Stimulated activated CD8-positive, alpha-beta memory T cell treated with anti-CD3 and anti-CD28 coated beads, Interleukin-15, amount 100 ng/mL, for 24 hours (primary cell): ENCODE data around the gene CCDC141.

Experiments used
- DNase-seq: peaks from one replicate; pipeline ENCODE4 v3.0.0-alpha.2; 2020; ENCODE audit warnings: low read depth

Gene CCDC141

GRCh38 chr2:178827739-178828485 is 222.0 kb downstream of the CCDC141 start:
- DNase-seq: no peak

- no peak for DNase-seq
Measured at GRCh38 chr2:178827111-178827510, 222.8 kb downstream of the CCDC141 start.

GRCh38 chr2:178825183-178825582 is 224.8 kb downstream of the CCDC141 start:
- no peak for DNase-seq

- DNase-seq: no peak
Measured at GRCh38 chr2:178824181-178824580, 225.8 kb downstream of the CCDC141 start.

DNA sequence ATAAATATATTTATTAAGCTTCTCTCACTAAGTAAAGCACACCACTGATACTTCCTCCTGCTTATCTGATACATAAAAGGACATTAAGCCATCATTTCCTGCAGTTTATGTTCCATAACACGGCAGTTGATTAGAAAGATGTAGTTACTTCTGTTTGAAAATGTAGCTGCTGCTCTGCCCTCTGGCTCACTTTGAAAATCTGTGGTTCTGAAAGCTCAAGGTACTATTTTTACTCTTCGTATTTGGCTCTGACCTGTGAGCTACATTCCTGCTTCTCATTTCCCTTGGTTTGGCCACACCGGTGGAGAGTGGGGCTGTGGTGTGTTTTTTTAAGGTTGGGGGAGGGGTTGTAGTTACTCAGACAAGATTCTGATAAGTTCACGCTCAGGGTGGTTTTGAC is 229.9 kb downstream of the CCDC141 start:
- DNase-seq: no peak

GRCh38 chr2:178819147-178819875 is 230.6 kb downstream of the CCDC141 start:
- DNase-seq: no peak

- DNase-seq: no peak
Measured at GRCh38 chr2:178811901-178812300, 238.0 kb downstream of the CCDC141 start.

DNA sequence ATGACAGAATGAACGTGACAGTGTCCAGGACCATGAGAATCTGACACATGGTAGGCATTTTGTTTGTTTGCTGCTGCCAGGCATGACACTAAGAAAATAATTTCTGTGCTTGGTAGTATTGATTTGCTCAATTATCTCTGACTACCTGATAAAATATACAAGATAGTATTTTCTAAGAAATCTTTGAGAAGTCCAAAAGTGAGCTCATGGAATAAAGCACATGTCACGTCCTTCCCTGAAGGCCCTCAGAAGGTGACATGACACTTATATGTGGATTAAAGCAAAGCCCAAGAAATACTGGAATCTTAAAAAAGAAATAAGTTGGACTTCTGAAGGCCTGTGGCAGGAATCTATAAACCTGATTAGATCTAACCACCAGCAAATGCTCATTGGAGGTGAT is 238.9 kb downstream of the CCDC141 start:
- DNase-seq: no peak

DNA sequence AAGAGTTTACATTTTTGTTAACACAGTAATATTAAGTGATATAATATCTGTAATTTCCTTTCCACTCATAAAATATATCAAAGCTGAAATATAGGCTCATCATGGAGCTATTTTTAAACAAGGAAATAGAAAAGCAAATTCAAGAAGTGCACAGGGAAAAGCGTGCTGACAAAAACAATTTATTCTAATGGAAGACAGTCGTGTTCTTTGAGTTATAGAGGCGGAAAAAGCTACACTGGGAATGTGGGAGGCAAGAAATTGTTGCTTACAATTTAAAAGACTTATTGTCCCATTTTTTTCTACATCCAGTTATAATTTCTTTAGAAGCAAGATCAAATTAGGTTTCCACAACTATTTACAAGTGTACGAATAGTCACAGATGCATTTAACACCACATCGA is 239.5 kb downstream of the CCDC141 start:
- DNase-seq: no peak

GRCh38 chr2:178807227-178808008 is 242.5 kb downstream of the CCDC141 start, which contains the start of gene TTN:
TTN (minus strand) TSS chr2:178807423; CDS start chr2:178804642, 2,781 bp downstream.
- no peak for DNase-seq

DNA sequence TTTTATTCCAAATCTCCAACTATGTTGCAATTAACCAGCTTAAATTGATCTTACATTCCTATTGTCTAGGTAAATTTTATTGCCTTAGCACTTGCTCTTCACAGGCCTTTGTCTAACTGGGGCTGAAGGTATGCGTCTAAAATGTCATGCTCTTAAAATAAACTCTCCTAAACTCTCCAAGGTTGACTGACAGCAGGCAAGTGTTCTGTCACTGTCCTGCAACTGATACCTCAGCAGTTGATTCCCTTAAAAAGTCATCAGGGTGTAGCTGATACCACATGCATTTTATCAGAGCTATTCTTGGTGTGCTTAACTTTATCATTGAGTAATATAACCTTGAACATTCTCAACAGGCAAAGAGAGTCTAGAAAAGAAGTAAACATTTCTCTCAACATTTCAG is 243.4 kb downstream of the CCDC141 start:
- DNase-seq: no peak

- DNase-seq: no peak
Measured at GRCh38 chr2:178805457-178805856, 244.5 kb downstream of the CCDC141 start.

DNA sequence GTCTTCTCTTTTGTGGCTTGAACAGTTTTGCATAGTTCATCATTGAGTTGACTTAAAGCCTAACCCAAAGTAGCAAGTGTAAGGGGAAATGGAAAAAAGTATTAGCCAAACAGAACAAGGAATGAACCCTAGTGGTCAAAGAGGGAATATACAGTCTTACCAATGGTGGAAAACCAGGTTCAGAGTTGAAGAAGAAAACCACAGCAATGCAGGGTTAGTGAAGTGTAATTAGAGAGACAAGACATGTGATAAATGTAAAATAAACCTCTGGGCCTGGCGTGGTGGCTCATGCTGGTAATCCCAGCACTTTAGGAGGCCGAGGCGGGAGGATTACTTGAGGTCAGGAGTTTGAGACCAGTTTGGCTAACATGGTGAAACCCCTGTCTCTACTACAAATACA is 245.1 kb downstream of the CCDC141 start:
- no peak for DNase-seq

DNA sequence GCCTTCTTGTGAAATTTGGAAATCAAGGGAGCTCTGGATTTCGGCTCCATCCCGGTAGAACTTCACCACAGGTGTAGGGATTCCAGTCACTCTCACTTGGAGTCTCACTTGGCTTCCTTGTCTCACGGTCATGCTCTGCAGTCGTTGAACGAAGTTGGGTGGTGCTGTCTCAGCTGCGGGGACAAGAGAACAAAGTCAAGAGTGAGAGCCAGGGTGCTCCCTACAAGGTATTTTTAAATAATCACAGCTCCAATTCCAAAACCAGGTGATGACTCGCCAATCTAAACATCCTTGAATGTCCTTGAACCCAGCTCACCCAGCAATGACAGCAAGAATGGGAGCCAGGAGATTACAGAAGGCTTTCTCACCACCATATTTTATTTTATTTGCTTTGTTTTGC is 249.4 kb downstream of the CCDC141 start:
- DNase-seq: no peak

- no peak for DNase-seq
Measured at GRCh38 chr2:178799305-178799704, 250.6 kb downstream of the CCDC141 start.

DNA sequence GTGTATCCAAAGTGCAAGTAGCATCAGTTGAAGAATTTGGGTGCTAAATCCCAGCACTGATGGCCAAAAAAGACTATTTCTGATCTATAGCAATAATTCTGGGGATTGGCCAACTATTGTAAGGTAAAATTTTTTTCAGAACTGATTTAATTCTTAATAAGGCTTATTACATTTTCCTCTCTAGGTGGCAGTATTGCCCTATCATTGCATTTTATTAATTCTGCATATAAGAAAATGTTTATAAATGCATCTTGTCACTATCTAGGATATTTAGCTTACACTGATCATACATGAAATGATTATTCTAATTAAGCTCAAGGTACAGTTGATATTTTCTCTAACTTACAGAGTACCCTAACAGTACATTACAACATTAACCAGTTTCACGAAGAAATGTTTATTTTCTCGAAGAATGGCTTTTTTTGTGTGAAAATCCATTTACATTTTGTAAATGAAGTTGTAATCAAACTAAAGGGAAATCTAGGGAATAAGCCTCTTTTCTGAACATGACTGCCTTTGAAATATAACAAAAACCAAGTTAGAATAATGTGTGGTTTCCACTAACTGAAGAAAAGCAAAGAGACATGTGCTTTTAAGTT is 253.8 kb downstream of the CCDC141 start:
- no peak for DNase-seq

DNA sequence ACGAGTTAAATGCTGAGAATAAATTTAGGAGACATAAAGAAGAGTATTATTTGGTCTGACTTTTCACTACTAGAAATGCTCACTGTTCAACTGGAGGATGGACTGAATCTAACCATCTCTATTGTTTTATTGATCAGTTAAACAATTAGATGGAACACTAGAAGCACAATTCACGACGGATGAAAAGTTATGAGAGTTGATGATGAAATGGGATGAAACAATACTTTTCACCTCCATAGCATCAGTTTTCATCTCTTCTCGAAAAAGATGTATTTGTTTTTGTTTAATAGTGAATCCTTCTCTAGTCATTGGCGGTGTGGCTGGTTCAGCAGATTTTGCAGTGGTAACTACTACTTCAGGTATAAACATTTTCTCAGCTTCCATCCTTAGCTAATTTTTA is 262.0 kb downstream of the CCDC141 start:
- DNase-seq: no peak

GRCh38 chr2:178787155-178787554 is 262.8 kb downstream of the CCDC141 start:
- no peak for DNase-seq

GRCh38 chr2:178783889-178784288 is 266.0 kb downstream of the CCDC141 start:
- DNase-seq: no peak

GRCh38 chr2:178782236-178782635 is 267.7 kb downstream of the CCDC141 start:
- DNase-seq: no peak
